ENCODE data around the gene VSIG2.
A peak's percentile ranks its signal among the peaks of the same experiment; 100 is the strongest.

DNA sequence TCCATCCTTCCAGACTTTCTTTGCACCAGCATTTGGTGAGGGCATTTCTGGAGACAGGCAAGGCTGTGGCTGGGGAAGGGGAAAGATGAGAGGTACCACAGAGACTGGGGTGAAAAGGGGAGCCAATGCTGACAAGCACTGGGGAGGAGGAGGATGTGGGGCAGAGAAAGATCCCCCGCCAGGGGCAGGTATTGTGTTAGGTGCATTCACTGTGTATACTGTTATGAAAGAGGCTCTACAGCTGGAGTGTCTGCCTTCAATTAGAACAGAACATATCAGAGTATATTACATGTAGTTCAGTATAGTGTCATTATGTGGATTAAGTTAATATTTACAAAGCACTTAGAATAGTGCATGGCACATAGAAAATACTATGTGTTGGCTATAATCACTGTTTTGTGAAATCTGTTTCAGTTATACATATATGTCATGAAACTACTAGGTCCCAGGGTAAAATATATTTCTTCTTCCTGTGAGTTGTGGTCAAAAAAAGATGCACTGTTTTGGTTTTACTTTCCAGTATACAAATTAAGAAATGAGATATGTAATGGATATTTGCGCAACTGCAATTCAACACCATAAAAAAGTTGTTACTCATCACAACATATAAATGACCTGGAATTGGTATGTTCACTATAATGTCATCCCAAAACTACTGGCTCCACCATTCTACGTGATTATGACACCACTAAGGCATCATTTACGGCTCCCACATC, 39.7 kb upstream of the VSIG2 start:
- TF ChIP-seq, protein P1, sequence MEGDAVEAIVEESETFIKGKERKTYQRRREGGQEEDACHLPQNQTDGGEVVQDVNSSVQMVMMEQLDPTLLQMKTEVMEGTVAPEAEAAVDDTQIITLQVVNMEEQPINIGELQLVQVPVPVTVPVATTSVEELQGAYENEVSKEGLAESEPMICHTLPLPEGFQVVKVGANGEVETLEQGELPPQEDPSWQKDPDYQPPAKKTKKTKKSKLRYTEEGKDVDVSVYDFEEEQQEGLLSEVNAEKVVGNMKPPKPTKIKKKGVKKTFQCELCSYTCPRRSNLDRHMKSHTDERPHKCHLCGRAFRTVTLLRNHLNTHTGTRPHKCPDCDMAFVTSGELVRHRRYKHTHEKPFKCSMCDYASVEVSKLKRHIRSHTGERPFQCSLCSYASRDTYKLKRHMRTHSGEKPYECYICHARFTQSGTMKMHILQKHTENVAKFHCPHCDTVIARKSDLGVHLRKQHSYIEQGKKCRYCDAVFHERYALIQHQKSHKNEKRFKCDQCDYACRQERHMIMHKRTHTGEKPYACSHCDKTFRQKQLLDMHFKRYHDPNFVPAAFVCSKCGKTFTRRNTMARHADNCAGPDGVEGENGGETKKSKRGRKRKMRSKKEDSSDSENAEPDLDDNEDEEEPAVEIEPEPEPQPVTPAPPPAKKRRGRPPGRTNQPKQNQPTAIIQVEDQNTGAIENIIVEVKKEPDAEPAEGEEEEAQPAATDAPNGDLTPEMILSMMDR (IDR thresholded peaks at IDR 0.05 in 2 of 3, conservative IDR thresholded peaks at IDR 0.05 in 1 of 3; ENCODE audit: control insufficient read depth in 2 of 3, extremely low read depth in 1 of 3, insufficient read depth in 1 of 3, low read depth in 3 of 3, low read length in 3 of 3), result no peak
- no peak for TF ChIP-seq YY1 (IDR thresholded peaks at IDR 0.05; ENCODE audit: low read depth, low read length)
- TF ChIP-seq, protein P2, sequence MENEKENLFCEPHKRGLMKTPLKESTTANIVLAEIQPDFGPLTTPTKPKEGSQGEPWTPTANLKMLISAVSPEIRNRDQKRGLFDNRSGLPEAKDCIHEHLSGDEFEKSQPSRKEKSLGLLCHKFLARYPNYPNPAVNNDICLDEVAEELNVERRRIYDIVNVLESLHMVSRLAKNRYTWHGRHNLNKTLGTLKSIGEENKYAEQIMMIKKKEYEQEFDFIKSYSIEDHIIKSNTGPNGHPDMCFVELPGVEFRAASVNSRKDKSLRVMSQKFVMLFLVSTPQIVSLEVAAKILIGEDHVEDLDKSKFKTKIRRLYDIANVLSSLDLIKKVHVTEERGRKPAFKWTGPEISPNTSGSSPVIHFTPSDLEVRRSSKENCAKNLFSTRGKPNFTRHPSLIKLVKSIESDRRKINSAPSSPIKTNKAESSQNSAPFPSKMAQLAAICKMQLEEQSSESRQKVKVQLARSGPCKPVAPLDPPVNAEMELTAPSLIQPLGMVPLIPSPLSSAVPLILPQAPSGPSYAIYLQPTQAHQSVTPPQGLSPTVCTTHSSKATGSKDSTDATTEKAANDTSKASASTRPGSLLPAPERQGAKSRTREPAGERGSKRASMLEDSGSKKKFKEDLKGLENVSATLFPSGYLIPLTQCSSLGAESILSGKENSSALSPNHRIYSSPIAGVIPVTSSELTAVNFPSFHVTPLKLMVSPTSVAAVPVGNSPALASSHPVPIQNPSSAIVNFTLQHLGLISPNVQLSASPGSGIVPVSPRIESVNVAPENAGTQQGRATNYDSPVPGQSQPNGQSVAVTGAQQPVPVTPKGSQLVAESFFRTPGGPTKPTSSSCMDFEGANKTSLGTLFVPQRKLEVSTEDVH (IDR thresholded peaks at IDR 0.05; ENCODE audit: low read depth, partially characterized antibody), result no peak
- no peak for TF ChIP-seq RCOR1 (conservative IDR thresholded peaks at IDR 0.05; ENCODE audit: low read depth, low read length)
- TF ChIP-seq ESRRA (IDR thresholded peaks at IDR 0.05; ENCODE audit: low read length), result no peak
- TF ChIP-seq NFXL1 (IDR thresholded peaks at IDR 0.05; ENCODE audit: borderline replicate concordance), result no peak
- TF ChIP-seq GATAD2B (conservative IDR thresholded peaks at IDR 0.05; ENCODE audit: low read depth), result no peak
- TF ChIP-seq CHD1 (IDR thresholded peaks at IDR 0.05; ENCODE audit: low read depth, low read length), result no peak
- no peak for TF ChIP-seq BHLHE40 (IDR thresholded peaks at IDR 0.05; ENCODE audit: borderline replicate concordance in 1 of 2, low read depth in 2 of 2, low read length in 1 of 2)
- TF ChIP-seq CREB1 (IDR thresholded peaks at IDR 0.05; ENCODE audit: low read depth), result peak; percentile 46; the same call in 1 of the 2 replicates
- TF ChIP-seq TCF12 (IDR thresholded peaks at IDR 0.05; ENCODE audit: low read depth, low read length), result no peak
- TF ChIP-seq YBX1 (IDR thresholded peaks at IDR 0.05), result no peak
